ENCODE results near the gene CLGN.

DNA sequence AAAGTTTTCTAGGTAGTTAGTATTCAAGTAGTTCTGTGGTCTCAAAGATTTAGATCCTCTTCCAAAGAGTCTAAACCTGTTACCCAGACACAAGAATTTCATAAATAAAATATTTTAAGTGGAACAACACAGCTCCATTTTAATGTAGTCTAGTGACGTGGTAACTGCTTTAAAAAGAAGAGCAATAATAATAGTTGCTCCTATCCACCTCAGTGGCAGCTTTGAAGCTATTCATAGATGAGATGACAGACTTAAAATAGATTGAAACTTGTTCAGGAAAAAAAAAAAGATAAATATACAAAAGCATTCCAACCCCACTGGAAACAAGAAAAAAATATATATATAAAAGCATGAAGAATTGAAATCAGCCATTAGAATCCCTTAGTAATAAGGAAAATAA, 39.4 kb downstream of the CLGN start:
- TF ChIP-seq, protein P1, sequence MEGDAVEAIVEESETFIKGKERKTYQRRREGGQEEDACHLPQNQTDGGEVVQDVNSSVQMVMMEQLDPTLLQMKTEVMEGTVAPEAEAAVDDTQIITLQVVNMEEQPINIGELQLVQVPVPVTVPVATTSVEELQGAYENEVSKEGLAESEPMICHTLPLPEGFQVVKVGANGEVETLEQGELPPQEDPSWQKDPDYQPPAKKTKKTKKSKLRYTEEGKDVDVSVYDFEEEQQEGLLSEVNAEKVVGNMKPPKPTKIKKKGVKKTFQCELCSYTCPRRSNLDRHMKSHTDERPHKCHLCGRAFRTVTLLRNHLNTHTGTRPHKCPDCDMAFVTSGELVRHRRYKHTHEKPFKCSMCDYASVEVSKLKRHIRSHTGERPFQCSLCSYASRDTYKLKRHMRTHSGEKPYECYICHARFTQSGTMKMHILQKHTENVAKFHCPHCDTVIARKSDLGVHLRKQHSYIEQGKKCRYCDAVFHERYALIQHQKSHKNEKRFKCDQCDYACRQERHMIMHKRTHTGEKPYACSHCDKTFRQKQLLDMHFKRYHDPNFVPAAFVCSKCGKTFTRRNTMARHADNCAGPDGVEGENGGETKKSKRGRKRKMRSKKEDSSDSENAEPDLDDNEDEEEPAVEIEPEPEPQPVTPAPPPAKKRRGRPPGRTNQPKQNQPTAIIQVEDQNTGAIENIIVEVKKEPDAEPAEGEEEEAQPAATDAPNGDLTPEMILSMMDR (IDR thresholded peaks at IDR 0.05), result no peak
- TF ChIP-seq EZH2 (IDR thresholded peaks at IDR 0.05) (no peak), EZH2phosphoT487 (IDR thresholded peaks at IDR 0.05) (no peak)
